NCI-H1048 (cell line): Measurements from ENCODE around the gene HES2.
"Not testable (repeated sequence)": the region's sequence is repeated elsewhere in the genome, so short reads cannot be mapped to it uniquely, and the experiment has no call there.

ENCODE experiments used
- DNase-seq: peaks from one replicate; lab custom pipeline; 2025; lab: John Stamatoyannopoulos, UW

The HES2 gene, protein sequence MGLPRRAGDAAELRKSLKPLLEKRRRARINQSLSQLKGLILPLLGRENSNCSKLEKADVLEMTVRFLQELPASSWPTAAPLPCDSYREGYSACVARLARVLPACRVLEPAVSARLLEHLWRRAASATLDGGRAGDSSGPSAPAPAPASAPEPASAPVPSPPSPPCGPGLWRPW

DNA sequence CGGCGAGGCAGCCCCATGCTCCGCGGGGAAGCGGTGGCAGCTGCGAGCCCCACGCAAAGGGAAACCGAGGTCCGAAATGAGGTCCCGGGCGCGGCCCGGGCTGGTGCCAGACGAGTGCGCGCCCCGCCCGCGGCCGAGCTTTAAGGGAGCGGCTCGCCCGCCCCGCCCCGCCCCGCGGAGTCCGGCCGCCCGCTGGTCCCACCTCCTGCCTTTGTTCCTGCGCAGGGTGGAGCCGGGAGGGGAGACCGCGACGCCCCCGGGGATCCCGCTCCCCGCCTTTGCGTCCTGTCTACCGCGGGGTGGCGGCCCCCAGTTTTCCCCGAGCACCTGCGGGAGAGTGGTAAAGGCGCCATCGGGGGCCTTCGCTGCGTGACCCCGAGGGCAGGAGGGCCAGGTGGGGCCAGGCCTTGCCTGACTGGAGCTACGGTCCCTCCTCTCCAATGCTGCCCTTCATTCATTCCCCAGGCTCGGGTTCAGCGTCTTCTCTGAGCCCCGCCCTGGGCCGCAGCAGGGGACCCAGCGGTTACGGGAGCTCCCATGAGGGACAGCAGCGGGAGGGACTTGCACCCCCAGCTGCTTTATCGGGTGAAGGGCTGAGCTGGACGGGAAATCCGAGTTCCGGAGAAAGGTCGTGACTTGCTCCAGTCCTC, at the start of gene HES2:
TSS of gene HES2 (minus strand) at position 116 of the 650 bp plus-strand sequence. CDS start at position 17, 99 bp downstream.
- DNase-seq: no peak

DNA sequence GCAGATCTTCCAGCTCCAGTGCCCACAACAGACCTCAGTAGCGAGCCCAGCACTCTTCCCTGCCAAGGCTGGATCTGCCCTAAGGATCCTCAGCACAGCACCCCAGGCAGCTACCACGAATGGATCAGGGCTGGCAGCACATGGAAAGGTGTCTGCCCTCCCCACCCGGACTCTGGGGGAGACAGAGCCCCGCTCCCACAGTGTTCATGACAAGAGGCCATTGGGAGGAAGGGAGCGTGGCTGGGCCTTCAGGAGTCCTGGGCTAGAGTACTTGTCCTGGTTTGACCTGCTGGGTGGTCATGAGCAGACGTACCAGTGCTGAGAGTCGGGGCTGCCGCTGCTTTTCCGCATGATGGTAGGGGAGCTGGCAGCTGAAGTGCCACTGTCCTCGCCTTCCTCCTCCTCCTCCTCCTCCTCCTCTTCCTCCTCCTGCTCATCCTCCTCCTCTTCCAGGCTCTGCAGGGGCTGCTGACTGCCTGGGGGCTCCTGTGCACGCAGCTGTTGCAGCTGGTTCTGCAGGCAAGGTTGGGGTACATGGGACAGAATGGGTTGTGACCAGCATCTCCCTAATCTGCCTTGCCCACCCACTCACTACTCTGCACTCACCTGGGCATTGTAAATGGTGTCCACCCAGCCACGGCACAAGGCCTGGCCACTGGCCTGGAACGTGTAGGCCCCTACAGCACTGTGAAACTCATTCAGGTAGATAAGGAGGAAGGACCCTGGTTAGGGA, 49.2 kb upstream of the HES2 start:
- DNase-seq: no peak

DNA sequence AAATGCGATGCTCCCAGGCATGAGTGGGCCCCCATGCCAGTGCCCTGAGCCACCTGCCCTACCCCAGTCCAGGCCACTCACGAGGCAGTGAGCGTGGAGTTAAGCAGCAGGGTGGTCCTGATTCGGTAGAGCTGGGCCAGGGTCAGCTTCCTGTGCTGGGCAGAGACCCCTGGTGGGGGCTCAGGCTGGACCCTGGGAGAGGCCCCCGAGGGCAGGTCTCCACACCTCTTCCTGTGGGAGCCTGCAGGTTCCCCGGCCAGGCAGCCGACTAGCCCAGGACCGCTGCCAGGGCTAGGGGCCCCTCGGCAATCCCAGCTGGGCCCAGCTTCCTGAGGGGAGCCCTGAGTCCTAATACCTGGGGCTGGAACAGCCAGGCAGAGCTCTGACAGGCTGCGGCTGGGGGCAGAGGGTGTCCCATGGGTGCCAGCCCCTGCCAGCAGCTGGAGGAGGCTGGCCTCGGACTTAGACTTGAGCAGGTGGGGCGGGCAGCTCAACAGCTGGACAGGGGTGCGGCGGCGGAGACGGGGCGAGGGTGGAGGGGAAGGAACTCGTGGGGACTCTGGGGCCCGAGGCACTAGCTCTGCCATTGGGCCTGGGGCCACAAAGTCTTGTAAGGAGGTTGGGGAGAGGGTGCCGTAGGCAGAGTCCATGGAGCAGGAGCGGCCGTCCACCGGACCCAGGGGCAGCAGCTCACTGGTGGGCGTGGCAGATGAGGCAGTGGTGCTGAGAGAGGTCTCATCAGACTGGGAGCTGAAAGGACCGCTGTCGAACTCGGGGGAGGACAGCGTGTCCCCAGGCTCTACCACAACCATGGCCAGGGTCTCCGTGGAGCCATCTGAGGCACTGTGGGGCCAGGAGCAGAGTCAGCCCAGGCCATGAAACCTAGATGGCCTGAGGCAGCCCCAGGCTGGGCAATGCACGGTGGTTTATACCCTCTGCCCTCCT, 48.3 kb upstream of the HES2 start:
- no peak for DNase-seq

DNA sequence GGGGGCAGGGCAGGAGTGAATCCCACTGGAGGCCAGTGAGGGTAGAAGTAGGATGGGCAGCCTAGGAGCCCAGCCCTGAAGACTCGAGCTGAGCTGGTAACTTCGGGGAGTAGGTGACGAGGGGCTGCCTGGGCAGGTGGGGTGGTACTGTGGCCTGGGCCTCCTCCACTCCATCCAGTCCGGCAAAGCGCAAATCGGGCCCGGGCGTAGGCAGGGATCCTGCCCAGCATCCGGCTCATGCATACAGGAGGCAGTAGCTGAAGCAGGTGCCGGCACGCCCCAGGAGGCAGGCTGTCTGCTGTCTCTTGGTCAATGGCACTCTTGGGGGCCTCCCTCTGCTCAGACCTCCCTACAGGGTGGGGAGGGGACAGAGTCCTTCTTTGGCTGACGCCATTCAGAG, 47.5 kb upstream of the HES2 start:
- no peak for DNase-seq

DNA sequence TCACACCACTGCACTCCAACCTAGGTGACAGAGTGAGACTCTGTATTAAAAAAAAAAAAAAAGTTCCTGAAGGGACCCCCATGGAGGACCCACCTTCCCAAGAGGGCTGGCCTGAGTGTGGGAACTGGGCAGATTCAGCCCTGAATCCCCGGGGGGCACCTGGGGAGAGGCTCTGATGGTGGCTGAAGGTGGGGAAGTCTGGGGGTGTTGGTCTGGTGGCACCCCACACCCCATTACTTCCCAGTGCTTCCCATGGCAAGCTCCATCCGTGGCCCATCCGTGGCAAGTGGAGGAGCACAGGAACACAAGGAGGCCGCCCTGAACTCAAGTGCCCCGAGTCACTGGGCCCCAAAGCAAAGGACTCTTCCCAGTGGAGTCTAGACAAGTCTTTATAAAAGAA, 47.0 kb upstream of the HES2 start:
- no peak for DNase-seq

DNA sequence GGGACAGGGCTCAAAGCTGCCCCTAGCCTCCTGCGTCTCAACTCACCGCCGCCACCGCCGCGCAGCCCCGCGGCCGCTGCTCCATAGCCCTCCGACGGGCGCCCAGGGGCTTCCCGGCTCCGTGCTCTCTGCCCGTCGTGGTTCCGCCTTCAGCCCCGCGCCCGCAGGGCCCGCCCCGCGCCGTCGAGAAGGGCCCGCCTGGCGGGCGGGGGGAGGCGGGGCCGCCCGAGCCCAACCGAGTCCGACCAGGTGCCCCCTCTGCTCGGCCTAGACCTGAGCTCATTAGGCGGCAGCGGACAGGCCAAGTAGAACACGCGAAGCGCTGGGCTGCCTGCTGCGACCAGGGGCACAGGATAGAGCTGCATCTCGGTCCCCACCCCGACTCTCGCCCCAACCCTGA, 46.3 kb upstream of the HES2 start, which contains the start of gene TNFRSF25:
TSS of gene TNFRSF25 (minus strand) at position 151 of the 400 bp plus-strand sequence. CDS start at position 85, 66 bp downstream.
- DNase-seq: no peak

DNA sequence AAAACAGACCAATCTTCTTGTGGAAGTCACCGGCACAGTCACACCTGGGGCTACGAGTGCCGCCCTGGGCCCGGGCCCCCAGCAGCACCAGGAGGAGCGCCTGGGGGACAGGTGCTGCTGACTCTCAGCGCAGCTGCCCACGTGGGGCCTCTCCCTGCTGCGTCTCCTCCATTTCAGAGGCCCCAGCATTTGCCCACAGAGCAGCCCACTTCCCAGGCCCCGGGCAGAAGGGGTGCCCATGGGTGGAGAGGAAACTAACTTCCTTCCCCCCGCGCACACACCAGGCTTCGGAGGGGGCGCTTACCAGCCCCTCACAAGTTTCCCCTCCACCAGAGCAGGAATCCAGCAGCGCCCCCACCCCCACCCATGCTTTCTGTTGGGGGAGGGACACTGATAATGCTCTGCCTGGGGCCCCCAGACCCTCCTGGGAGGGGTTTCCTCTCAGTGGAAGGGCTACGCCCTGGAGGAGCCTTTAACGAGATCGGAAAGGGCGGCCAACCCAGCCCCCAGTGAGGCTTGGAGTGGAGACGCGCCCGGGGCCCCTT, 45.8 kb upstream of the HES2 start:
- no peak for DNase-seq

DNA sequence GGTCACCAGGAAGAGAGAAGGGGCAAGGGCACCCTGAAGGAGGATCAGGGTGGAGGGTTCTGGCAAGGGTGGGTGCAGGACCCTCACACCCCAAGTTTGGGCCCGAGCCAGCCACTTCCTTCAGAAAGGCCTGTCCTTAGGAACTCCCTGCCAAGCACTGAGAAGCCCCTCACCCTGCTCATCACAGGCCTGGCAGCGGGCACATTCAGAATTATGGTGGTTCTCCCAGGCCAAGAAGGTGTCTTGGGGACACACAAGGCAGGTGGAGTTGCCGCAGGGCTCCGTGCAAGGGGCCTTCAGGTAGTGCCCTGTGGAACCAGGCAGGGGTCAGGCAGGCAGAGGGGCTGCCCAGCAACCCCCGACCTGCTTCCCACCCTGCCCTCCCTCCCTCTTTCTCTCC, 45.2 kb upstream of the HES2 start:
- no peak for DNase-seq

DNA sequence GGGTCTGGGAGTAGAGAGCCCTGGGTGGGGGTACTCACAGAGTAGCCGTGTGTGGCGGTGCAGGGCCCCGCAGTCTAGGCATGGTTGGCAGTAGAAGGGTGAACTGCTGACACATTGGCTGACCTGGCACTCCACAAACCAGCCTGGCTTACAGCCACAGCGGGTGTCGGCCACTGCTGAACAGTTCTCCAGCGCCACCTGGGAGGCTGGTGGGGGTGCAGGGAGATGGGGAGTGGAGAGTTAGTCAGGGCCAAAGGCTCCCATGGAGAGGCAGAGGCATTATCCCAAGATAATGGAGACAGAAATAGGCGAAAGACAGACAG, 44.8 kb upstream of the HES2 start:
- DNase-seq: no peak

DNA sequence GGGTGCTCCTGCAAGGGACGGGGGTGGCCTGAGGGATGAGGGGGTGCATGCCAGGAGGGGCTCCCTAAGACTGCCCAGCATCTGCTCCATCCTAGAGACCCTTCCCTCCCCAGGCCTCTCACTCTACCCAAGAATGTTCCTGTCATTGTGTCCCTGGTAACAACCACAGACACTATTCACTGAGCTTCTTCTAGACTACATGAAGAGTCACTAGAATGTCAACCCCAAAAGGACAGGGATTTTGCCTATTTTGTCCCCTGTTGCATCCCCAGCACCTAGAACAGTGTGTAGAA, 43.3 kb upstream of the HES2 start:
- no peak for DNase-seq

DNA sequence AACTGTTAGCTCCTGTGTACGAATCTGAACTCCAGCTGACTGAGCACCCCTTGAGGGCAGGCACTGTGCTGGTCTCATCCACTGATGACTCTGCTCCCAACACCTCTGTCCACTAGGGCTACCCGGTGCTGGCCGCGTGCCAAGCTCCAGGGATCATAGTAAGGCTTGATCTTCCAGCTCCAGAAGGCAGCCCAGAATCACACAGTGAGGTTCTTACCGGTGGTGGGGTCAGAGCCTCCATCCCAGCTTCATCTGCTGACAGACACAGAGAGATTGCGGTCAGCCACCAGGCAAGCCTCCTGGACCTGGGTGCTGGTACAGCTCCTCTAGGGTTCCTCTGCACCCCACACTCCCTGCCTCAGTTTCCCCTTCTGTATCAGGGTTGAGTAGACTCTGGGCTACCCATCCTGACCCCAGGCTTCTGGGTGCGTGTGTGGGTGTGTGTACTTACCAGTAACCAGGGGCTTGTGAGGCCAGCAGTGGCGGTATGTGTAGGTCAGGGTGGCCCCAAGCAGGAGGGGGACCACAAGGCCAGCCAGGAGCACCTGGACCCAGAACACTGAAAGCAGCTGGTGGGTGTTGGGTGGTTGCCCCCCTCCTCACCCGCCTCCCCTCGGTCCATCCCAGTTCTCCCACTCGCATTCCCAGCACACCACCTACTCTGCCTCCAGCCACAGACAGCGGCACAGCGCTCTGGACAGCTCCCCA, 42.8 kb upstream of the HES2 start:
- no peak for DNase-seq

DNA sequence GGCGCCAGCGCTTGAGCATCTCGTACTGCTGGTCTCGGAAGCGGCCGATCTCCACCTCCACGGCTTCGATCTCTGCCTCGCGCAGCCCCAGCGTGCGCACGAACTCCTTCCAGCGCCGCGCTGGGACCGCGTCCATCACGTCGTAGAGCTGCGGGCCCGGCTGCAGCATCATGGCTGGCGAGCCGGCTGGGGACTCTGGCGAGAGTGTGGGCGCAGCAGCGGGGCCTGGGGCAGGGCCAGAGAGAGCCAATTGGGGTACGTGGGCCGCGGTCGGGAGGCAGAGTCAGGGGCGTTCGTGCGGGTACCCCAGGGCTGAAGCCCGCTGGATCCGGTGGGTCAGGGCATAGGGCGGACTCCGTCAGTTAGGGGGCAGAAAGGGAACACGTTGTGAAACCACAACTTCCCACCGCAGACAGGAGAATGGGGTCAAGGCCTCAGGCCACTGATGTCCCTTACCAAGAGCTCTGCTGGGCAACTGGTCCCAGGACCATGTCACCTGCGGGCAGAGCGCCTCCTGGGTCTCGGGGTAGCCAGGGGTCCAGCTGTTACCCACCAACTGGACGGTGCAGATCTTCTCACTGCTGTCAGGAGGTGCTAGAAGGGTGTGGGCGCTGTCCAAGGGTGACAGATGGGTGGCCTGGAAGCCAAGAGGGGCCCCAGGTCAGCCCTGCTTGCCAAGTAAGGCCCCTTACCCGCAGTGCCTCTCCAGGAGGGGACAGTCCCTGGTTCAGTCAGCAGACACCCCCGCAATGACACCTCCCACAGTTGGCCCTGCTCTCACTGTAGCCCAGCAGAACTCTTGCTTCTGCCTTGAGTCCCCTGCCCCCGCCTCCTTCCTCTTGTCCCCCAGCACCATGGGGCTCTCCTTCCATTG, 42.1 kb upstream of the HES2 start:
- no peak for DNase-seq

DNA sequence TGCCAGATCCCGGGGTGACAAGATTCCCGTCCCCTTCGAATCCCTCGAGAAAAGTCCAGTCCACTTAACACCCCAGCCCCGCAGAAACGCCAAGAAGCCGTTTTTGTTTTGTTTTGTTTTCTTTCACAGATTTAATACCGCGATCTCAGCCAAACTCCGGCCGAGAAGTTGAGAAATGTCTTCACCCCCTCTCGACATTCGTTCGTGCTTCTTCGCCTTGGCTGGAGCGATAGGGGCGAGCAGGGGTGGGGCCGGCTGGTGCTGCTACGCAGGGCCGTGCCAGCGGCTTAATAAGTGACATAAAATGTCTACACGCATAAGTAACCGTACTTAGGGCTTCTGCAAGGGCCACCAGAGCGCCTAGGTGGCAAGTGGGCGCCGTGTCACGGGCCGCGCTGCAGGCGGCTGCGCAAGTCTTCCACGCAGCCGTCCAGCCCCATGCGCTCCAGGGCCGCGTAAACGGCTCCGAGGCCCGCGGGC, 41.4 kb upstream of the HES2 start:
- no peak for DNase-seq

DNA sequence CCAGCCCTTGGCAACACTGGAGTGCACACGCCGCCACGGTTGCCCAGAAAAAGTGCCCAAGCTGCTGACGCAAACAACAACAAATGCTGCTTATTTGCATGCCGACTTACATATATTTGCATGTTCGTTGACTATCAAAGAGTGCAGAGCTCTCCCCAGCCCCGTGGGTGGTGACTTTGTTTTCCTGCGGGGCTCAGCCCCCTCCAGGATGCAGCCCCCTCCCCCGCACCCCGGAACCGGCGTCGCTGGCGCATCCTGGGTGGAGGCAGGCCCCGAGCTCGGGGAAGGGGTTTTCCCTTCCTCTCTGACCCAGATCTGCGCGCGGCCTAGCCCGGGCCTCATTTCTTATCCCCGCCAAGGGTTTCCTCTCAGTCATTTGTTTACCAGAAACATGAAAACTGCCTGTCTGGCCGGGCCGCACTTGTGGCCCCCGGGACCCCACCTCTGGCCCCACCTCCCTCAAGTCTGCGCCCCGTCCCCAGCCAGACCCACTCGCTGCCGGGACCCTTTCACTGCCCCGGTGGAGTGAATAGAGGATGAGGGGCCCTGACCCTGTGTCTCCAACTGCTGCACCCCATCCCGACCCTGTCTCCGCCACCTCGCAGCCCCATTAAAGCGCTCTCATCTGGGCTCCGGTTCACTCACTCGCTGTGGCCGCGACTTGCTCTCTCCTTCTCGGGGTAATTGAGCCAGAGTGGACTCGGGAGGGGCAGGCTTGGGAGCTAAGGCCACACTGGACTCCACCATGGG, 40.8 kb upstream of the HES2 start:
- peak; percentile 82 for DNase-seq

DNA sequence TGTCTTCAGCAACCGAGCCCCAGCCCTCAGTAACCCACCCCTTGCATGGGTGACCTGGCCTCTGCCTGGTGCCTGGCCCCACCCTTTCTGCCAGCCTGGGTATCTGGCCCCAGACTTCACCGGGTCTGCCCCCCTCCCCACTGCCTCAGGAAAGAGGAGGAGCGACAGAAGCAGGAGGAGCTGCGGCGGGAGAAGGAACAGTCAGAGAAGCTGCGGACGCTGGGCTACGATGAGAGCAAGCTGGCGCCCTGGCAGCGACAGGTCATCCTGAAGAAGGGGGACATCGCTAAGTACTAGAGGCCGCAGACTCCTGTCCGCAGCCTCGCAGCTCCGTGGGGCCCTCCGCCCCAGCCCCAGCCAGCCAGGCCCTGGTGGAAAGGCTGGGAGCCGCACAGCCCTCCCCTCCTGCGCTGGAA, 40.1 kb upstream of the HES2 start:
- DNase-seq: no peak

DNA sequence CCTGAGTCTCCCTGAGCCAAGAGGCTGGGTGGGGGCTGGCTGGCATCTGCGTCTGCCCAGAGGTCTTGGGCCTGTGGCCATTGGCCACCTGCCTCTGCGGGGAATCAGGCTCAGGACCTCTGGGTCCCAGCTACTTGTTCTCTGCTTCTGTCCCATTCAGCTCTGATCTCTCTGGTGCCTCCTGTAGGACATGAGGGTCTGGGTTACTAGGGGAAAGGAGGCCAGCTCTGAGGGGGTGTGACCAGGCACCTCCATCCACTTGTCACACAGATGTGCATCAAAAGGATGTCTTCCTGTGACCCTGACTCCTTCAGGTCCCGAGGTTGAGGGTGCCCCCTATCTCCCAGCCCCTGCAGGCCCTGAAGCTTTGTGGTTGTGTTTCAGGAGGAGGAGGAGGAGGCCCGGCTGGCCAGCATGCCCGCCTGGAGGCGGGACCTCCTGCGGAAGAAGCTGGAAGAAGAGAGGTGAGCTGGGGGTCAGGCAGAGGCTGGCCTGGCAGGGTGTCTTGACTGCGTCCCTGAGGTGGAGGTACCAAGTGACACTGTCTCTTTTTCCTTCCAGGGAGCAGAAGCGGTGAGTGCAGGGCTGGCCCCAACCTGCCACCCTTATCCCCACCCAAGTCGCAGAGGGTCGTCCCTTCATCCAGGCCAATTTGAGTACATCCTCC, 37.2 kb upstream of the HES2 start:
- DNase-seq: no peak

DNA sequence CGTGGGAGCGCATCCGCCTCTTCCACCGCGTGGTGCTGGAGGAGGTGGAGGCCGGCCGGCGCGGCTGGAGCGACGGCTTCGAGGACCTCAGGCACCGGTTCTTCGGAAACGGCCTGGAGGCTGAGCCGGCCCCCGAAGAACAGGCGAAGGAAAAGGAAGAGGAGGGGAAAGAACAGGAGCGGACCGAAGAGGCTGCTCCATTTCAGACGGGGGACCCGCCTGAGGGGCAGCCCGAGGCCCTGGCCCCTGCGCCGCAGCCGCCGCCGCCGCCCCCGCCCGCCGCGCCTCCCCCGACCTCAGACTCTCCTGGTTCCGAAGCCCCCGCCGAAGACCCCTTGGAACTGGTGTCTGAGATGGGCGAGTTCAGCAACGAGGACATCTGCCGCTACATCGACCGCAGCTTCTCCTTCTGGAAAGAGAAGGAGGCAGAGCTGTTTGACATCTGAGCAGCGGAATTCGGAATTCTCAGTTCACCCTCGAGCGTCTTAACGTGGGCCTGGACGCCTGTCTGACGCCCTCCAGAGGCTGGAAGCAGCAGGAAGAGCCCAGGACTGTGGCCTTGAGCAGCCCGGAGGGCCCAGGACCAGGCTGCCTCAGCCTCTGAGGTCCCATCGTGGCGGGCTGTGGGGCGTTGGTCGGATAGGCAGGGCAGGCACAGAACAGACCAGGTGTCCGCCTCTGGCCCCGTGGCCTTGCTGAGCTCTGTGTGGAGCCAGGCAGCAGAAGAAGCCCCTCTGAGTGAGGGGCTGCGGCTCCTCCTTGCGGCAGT, 36.2 kb upstream of the HES2 start:
- DNase-seq: not testable (repeated sequence)
